ENCODE data around the gene VPS13A. TPM values are rescaled to one million over a fixed set of nuclear protein-coding genes. Genes with fewer than 3 reads are reported as not detected.

VPS13A gene
- total RNA-seq, 1 experiment from 2014 or later = 32.6 TPM

DNA sequence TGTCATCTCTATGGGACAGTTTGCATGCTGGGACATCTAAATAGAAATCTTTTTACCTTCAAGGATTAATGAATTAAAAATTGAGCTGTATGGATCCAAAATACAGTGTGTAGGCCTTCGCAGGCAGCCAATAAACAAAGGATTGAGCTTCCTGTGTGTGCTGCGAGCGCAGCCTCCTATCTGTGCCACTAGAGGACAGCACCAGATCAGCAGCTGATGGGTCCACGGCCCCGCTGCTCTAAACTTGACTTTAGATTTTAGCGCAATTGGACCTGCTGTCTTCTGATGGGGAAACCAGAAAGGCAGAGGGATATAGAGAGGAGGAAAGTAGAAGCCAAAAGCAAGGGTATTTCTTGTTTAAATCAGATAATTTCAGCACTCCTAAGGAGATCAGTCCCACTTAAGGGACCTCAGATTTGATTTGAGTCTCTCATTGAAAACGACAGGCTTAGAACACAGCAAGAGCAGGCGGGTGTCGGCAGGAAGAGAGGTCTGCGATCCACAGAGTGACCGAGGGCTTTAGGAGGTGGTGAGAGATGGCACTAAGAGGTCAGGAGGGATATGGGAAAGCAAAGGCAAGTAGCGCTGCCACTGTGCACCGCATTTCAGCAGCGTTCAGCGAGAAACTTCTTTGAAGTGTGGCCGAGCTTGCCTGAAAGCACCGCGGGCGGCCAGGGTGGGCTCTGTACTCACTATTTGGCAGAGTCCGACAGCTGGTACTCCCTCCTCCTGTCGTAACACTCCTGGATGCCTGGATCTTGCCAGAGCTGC is 256.5 kb downstream of the VPS13A start:
- intact Hi-C loops (cut with micrococcal nuclease; ENCODE audit: unreplicated experiment) = no loop called here
- CTCF ChIA-PET = interaction anchor here (0.7 to 1.5 kb wide), 8 partner anchors 9 to 318 kb away, joined by 3 to 10 read pairs (median 4); no protein-coding TSS in a partner anchor
- no peak overlapping the region for H3K4me3 Mint-ChIP-seq (ENCODE audit: low read depth, unreplicated experiment)
- peaks cover 7% of the 10 kb centered on the region for H3K4me1 Mint-ChIP-seq (ENCODE audit: low read depth, unreplicated experiment)
- H3K27me3 Mint-ChIP-seq (ENCODE audit: unreplicated experiment) = no peaks in the 10 kb centered on the region
- no peak overlapping the region for H3K27ac Mint-ChIP-seq (ENCODE audit: unreplicated experiment)
- TF ChIP-seq CTCF (IDR thresholded peaks at IDR 0.05; ENCODE audit: unreplicated experiment) = no peak
- peak; percentile 43 for DNase-seq
- H3K9me3 Mint-ChIP-seq (ENCODE audit: low read depth, unreplicated experiment) = no peaks in the 10 kb centered on the region
- no TSS peak for BruUV-seq (replicated peaks)
- H3K36me3 Mint-ChIP-seq (ENCODE audit: insufficient read depth, unreplicated experiment) = no peaks in the 10 kb centered on the region

GRCh38 chr9:77435277-77435676 is 257.9 kb downstream of the VPS13A start:
- H3K4me3 Mint-ChIP-seq (ENCODE audit: low read depth, unreplicated experiment) = no peak overlapping the region
- DNase-seq = no peak
- no peaks in the 10 kb centered on the region for H3K9me3 Mint-ChIP-seq (ENCODE audit: low read depth, unreplicated experiment)
- BruUV-seq (replicated peaks) = no TSS peak
- no peak overlapping the region for H3K27ac Mint-ChIP-seq (ENCODE audit: unreplicated experiment)
- peaks cover 7% of the 10 kb centered on the region for H3K4me1 Mint-ChIP-seq (ENCODE audit: low read depth, unreplicated experiment)
- no peaks in the 10 kb centered on the region for H3K27me3 Mint-ChIP-seq (ENCODE audit: unreplicated experiment)
- intact Hi-C loops (cut with micrococcal nuclease; ENCODE audit: unreplicated experiment) = no loop called here
- CTCF ChIA-PET = no interaction called here
- H3K36me3 Mint-ChIP-seq (ENCODE audit: insufficient read depth, unreplicated experiment) = no peaks in the 10 kb centered on the region
- no peak for TF ChIP-seq CTCF (IDR thresholded peaks at IDR 0.05; ENCODE audit: unreplicated experiment)

- TF ChIP-seq CTCF (IDR thresholded peaks at IDR 0.05; ENCODE audit: unreplicated experiment) = no peak
- no TSS peak for BruUV-seq (replicated peaks)
- CTCF ChIA-PET = no interaction called here
- no peak overlapping the region for H3K27ac Mint-ChIP-seq (ENCODE audit: unreplicated experiment)
- no peaks in the 10 kb centered on the region for H3K9me3 Mint-ChIP-seq (ENCODE audit: low read depth, unreplicated experiment)
- intact Hi-C loops (cut with micrococcal nuclease; ENCODE audit: unreplicated experiment) = no loop called here
- H3K4me1 Mint-ChIP-seq (ENCODE audit: low read depth, unreplicated experiment) = peaks cover 7% of the 10 kb centered on the region
- no peak for DNase-seq
- H3K36me3 Mint-ChIP-seq (ENCODE audit: insufficient read depth, unreplicated experiment) = no peaks in the 10 kb centered on the region
- H3K27me3 Mint-ChIP-seq (ENCODE audit: unreplicated experiment) = no peaks in the 10 kb centered on the region
- H3K4me3 Mint-ChIP-seq (ENCODE audit: low read depth, unreplicated experiment) = no peak overlapping the region
These were observed 258.4 kb downstream of the VPS13A start for GRCh38 chr9:77435688-77436087.

GRCh38 chr9:77438653-77439052 is 261.3 kb downstream of the VPS13A start:
- intact Hi-C loops (cut with micrococcal nuclease; ENCODE audit: unreplicated experiment) = no loop called here
- H3K27ac Mint-ChIP-seq (ENCODE audit: unreplicated experiment) = no peak overlapping the region
- peaks cover 5% of the 10 kb centered on the region for H3K4me1 Mint-ChIP-seq (ENCODE audit: low read depth, unreplicated experiment)
- no peak overlapping the region for H3K4me3 Mint-ChIP-seq (ENCODE audit: low read depth, unreplicated experiment)
- CTCF ChIA-PET = no interaction called here
- no peaks in the 10 kb centered on the region for H3K27me3 Mint-ChIP-seq (ENCODE audit: unreplicated experiment)
- H3K36me3 Mint-ChIP-seq (ENCODE audit: insufficient read depth, unreplicated experiment) = no peaks in the 10 kb centered on the region
- no TSS peak for BruUV-seq (replicated peaks)
- no peaks in the 10 kb centered on the region for H3K9me3 Mint-ChIP-seq (ENCODE audit: low read depth, unreplicated experiment)
- TF ChIP-seq CTCF (IDR thresholded peaks at IDR 0.05; ENCODE audit: unreplicated experiment) = no peak
- DNase-seq = no peak
